Mesenteric fat pad (tissue), 1 donor: ENCODE data around the gene SLC6A8. TPM values are rescaled to one million over a fixed set of nuclear protein-coding genes. Genes with fewer than 3 reads are reported as not detected.
"Not testable (repeated sequence)": the region's sequence is repeated elsewhere in the genome, so short reads cannot be mapped to it uniquely, and the experiment has no call there.

Experiments used
- DNase-seq: peaks from one replicate; pipeline ENCODE4 v3.0.0-alpha.2; 2020; ENCODE audit warnings: low spot score
- total RNA-seq: library from RNA; stranded (reverse); fragmentation: NEBNext Ultra II Directional; extraction: Animal tissue kit (Norgen Biotek cat#: 25700); gene quantifications from one replicate; pipeline ENCODE4 v1.2.1, GENCODE V29; 2021
- donor health status: DM: yes; HTN: yes; CAD: no.

SLC6A8 gene
- total RNA-seq, 1 donor from 2014 or later: 45.9 TPM

GRCh38 chrX:153670748-153671588 lies 16.8 kb upstream of the SLC6A8 start:
- DNase-seq: peak; percentile 81

- DNase-seq: peak; percentile 84
These were observed 15.9 kb upstream of the SLC6A8 start for GRCh38 chrX:153671589-153672530.

- DNase-seq: peak; percentile 83
These were observed 14.9 kb upstream of the SLC6A8 start for GRCh38 chrX:153672531-153673427.

GRCh38 chrX:153673428-153674218 lies 14.1 kb upstream of the SLC6A8 start, which contains the start of gene PNCK:
Gene PNCK (minus strand): TSS chrX:153673813. CDS start chrX:153673076, 737 bp downstream.
- peak; percentile 81 for DNase-seq

- DNase-seq: peak; percentile 82
These were observed 13.4 kb upstream of the SLC6A8 start for GRCh38 chrX:153674219-153674851.

- no peak for DNase-seq
These were observed 6.6 kb upstream of the SLC6A8 start for GRCh38 chrX:153681175-153681574.

GRCh38 chrX:153683486-153683885 lies 4.2 kb upstream of the SLC6A8 start:
- DNase-seq: not testable (repeated sequence)

- no peak for DNase-seq
These were observed 3.1 kb upstream of the SLC6A8 start for GRCh38 chrX:153684467-153685155.

GRCh38 chrX:153685156-153685536 lies 2.6 kb upstream of the SLC6A8 start:
- DNase-seq: no peak

GRCh38 chrX:153685751-153686696 lies 1.7 kb upstream of the SLC6A8 start:
- DNase-seq: no peak

- DNase-seq: no peak
These were observed 1.0 kb upstream of the SLC6A8 start for GRCh38 chrX:153686711-153687110.

- DNase-seq: no peak
These were observed 345 bp downstream of the SLC6A8 start for GRCh38 chrX:153688071-153688470.

- DNase-seq: no peak
These were observed 780 bp downstream of the SLC6A8 start for GRCh38 chrX:153688506-153688905.

- DNase-seq: no peak
These were observed 1.3 kb downstream of the SLC6A8 start for GRCh38 chrX:153688911-153689590.

- DNase-seq: no peak
These were observed 2.1 kb downstream of the SLC6A8 start for GRCh38 chrX:153689654-153690465.

GRCh38 chrX:153690466-153690865 lies 2.7 kb downstream of the SLC6A8 start:
- no peak for DNase-seq
